Measurements from ENCODE around the gene NEUROD6.

DNA sequence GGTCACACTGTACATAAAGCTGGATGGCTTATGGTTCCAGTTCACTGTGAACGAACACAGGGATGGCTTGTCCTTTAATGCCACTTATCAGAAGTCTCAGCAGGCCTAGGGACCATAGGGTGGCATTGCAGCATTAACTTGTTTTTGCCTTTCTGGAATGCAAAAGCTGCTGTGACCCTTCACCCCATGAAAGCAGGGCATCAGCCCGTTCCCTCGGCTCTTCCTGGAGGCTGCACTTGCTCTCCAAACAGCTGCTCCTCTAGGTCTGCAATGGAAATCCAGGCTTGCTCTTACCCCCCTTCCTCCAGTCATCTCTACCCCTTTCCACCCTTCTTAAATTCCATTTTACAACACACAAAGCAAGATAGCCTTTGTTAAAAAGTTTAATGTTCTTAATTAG is 17.9 kb upstream of the NEUROD6 start:
- no peak for TF ChIP-seq EZH2 (IDR thresholded peaks at IDR 0.05; ENCODE audit: low read length)
- TF ChIP-seq, protein P1, sequence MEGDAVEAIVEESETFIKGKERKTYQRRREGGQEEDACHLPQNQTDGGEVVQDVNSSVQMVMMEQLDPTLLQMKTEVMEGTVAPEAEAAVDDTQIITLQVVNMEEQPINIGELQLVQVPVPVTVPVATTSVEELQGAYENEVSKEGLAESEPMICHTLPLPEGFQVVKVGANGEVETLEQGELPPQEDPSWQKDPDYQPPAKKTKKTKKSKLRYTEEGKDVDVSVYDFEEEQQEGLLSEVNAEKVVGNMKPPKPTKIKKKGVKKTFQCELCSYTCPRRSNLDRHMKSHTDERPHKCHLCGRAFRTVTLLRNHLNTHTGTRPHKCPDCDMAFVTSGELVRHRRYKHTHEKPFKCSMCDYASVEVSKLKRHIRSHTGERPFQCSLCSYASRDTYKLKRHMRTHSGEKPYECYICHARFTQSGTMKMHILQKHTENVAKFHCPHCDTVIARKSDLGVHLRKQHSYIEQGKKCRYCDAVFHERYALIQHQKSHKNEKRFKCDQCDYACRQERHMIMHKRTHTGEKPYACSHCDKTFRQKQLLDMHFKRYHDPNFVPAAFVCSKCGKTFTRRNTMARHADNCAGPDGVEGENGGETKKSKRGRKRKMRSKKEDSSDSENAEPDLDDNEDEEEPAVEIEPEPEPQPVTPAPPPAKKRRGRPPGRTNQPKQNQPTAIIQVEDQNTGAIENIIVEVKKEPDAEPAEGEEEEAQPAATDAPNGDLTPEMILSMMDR (optimal IDR thresholded peaks at IDR 0.05 in 1 of 3, IDR thresholded peaks at IDR 0.05 in 1 of 3, conservative IDR thresholded peaks at IDR 0.05 in 1 of 3; ENCODE audit: extremely low read depth in 1 of 3, insufficient read depth in 2 of 3, low read length in 3 of 3), result no peak
